DMS 273 (cell line): ENCODE measurements around the gene RASAL2.

Experiments used
- DNase-seq: peaks from one replicate; lab custom pipeline; 2025; ENCODE audit not compliant: unreplicated experiment; lab: John Stamatoyannopoulos, UW

RASAL2 gene

DNA sequence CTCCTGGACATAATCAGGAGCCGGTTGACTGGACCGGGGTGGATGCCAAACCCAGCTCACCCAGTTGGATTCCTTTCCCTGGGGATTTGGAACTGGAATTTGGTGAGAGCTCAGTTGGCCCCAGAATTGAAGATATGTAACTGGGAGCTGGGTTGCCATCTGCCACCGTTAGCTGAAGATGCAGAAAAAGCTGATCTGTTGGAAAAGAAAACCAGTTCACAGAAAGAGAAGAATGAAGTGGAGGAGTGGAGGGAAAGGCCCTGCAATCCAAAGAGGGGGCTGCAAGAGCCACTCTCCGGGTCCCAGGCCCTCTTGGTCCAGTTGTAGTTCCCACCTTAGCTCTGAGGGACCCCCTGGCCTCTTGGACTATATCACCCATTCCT, 435.0 kb downstream of the RASAL2 start:
- DNase-seq = peak; percentile 14

DNA sequence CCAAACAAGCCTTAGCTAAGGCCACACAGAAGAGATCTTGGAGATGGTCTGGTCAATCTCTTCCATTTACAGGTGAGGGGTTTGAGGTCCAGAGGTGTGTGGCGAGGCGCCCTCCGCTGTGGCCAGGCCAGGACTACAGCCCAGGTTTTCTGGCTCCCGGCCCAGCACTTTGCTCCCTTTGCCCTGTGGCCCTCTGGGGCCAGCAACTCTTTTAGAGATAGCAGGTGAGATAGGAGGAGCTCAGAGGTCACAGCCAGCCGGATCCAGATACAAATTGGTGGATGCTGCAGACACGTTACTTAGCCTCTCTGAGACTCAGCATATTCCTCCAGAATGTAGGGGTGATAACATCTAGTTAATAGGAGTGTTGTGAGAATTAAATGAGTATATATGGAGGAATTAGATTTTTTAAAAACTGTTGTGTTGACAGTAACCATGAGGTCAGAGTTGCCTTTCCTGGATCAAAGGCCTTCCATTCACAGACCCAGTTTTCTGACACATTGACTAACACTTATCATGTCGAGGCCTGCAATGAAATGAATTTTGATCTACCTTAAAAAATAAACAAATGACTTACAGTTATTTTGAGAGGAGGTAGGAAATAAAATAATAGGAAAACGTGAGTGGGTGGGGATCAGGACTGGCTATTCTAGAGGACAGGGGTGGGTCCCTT, 435.6 kb downstream of the RASAL2 start:
- no peak for DNase-seq

DNA sequence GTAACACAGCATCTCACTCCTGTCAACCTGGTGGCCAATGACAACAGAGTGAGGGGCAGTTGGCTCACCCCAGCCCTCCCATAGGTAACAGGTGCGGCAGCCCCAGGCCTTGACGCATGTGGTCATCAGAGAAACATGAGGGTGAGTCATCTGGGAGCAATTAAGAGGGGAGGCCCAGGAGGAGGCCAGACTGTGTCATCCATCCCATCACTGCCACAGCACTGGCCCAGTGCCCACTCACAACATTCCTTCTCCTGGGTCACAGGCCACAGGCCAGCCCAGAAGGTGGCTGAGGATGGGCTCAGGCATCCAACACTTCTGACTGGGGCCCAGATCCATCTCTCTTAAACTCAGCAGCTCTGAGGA, 436.1 kb downstream of the RASAL2 start:
- peak; percentile 25 for DNase-seq

DNA sequence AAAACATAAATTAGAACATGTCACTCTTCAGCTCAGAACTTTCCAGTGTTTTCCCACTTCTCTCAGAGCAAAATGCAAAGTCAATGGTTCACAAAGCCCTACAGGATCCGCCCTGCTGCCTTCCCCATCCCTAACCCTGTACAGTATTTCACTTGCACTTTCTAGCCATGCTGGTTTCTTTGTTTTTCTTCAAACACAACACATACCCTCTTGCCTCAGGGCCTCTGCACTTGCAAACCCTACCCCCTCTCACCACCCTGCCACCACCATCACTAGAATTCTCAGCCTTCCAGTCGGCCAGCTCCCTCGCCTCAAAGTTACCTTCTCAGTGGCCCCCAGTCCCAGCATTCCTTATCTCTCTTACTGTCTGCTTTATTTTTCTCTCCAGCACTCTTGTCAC, 436.6 kb downstream of the RASAL2 start:
- no peak for DNase-seq

DNA sequence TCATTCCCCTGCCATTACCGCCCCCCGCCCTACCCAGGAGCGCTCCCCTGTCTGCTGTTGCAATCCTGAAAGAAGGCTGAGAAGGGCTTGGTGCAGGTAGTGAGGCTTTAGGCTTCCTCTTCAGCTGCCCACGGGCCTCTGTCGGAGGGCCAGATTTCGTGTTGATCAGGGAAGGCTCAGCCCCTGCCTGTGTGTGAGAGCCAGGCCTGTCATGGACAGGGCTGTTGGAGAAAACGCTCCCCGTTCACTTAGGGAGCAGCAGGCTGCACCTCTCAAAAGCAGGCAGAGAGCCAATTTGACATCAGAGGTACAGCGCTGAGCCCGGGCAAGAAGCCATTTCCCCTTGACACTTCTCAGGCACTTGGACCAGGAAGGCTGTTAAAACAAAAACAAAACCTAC, 438.0 kb downstream of the RASAL2 start:
- peak; percentile 73 for DNase-seq

DNA sequence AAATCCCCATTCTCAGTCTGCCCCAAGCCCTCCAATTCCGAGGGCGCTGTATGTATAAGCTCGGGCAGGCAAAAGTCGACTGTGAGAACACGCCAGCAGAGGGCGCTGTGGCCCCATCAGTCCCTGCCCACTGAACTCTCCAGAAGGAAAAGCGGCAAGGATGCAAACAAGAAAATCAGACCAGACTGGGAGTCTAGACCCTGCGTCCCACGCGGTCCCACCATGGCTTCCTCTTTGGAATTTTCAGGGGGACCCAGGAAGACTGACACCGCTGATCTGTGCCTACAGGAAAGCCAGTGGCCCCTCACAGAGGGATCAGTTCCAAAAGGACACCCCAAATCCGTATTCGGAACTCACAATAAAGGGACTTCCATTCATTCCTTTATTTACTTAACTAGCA, 438.5 kb downstream of the RASAL2 start:
- peak; percentile 92 for DNase-seq

DNA sequence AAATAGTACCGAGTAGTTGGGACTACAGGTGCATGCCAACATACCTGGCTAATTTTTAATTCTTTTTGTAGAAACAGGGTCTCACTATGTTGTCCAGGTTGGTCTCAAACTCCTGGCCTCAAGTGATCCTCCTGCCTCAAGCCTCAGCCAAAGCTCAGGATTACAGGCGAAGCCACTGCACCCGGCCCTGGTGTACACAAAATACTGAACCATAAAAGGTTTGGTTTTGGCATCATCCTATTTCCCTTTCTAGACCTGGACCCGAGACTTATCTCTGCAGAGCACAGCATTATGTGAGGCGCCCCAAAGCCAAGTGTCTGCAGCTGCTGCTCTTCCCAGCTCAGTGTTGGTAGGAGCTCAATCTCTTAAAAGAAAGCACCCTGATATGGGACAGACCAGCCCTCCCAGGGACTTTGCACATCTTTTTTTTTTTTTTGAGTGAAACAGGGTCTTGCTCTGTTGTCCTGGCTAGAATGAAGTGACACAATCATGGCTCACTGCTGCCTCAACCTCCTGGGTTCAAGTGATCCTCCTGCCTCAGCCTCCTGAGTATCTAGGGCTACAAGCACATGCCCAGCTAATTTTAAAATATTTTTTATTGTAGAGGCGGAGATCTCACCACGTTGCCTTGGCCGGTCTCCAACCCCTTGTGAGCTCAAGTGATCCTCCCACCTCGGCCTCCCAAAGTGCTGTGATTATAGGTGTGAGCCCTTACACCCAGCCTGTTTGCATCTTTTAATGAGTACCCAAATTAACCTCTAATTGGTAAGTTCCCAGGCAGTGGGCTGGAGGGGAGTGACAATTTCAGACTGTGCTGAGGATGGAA, 439.4 kb downstream of the RASAL2 start:
- DNase-seq = no peak
